ENCODE data around the gene MBD2. TPM values are rescaled to one million over a fixed set of nuclear protein-coding genes. Genes with fewer than 3 reads are reported as not detected.

Gene MBD2
- total RNA-seq, 1 donor from 2014 or later = 48.8 TPM

DNA sequence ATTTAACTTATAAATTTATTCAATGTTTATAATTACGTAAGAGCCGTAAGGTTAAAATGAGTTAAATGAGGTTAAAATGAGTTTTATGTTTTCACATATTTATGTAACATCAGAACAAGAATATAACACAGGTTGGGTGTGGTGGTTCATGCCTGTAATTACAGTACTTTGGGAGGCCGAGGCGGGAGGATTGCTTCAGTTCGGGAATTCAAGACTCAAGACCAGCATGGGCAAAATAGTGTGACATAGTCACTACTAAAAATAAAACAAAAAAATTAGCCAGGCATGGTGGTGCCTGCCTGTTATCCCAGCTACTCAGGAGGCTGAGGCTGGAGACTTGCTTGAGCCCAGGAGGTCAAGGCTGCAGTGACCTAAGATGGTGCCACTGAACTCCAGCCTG lies 9.3 kb upstream of the MBD2 start:
- Mint-ChIP-seq H3K4me1 (ENCODE audit: unreplicated experiment) (no peaks in the 10 kb centered on the region), H3K9me3 (no peaks in the 10 kb centered on the region), H3K4me3 (no peak overlapping the region), H3K27ac (no peak overlapping the region), H3K27me3 (no peaks in the 10 kb centered on the region), H3K36me3 (no peaks in the 10 kb centered on the region)
- TF ChIP-seq, protein P1, sequence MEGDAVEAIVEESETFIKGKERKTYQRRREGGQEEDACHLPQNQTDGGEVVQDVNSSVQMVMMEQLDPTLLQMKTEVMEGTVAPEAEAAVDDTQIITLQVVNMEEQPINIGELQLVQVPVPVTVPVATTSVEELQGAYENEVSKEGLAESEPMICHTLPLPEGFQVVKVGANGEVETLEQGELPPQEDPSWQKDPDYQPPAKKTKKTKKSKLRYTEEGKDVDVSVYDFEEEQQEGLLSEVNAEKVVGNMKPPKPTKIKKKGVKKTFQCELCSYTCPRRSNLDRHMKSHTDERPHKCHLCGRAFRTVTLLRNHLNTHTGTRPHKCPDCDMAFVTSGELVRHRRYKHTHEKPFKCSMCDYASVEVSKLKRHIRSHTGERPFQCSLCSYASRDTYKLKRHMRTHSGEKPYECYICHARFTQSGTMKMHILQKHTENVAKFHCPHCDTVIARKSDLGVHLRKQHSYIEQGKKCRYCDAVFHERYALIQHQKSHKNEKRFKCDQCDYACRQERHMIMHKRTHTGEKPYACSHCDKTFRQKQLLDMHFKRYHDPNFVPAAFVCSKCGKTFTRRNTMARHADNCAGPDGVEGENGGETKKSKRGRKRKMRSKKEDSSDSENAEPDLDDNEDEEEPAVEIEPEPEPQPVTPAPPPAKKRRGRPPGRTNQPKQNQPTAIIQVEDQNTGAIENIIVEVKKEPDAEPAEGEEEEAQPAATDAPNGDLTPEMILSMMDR (conservative IDR thresholded peaks at IDR 0.05) = no peak
- no peak for DNase-seq (ENCODE audit: extremely low spot score, unreplicated experiment)

DNA sequence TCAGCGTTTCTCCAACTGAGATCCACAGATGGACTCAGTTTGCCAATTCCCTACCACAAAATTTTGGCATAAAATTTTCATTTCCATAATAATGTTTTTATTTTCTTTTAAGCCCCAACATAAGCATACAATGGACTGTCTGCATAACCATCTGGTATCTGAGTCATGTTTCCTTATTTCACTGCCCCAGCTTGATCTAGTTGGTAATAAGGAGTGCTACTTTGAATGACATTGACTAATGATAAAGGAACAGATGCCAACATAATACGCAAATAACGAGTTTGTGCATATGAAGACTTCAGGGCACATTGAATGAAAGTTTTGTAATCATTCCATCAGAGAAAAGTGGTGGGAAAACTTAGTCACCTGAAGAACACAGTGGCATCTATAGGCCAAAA lies 8.8 kb upstream of the MBD2 start:
- no peaks in the 10 kb centered on the region for H3K4me1 Mint-ChIP-seq (ENCODE audit: unreplicated experiment)
- no peaks in the 10 kb centered on the region for H3K27me3 Mint-ChIP-seq
- DNase-seq (ENCODE audit: extremely low spot score, unreplicated experiment) = no peak
- no peak overlapping the region for H3K27ac Mint-ChIP-seq
- H3K9me3 Mint-ChIP-seq = no peaks in the 10 kb centered on the region
- no peaks in the 10 kb centered on the region for H3K36me3 Mint-ChIP-seq
- no peak overlapping the region for H3K4me3 Mint-ChIP-seq
- TF ChIP-seq, protein P1 (conservative IDR thresholded peaks at IDR 0.05) = no peak

DNA sequence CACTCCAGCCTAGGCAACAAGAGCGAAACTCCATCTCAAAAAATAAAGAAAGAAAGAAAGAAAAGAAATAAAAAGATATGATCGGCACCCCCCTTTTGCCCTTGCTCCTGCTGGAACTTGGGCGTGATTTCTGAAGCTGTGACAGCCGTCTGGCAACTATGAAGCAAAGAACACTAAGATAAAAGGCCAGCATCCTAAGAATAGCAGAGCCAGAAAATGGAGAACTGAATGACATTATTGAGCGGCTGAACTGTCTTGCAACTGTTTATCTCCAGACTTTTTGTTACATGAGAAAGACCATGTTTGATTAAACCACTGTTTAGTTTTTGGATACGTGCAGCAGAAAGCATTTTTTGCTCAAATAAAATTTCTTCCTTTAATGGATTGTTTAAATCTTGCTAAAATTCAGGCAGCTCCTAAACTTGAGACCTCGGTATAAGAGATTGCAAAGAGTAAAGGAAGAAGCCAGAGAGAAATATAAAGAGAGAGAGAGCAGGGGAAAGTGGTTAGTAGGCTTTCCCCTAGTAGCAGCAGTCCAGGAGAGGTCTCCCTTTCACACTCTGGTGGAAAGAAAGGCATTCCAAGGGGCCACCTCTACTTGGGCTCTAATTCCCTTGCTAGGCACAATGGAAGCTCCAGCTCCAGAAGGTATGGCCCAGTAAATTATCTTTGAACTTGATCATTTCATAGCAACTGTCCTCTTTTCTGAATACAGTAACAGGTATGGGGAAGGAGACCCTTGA lies 8.2 kb upstream of the MBD2 start:
- no peaks in the 10 kb centered on the region for H3K9me3 Mint-ChIP-seq
- no peak overlapping the region for H3K27ac Mint-ChIP-seq
- no peaks in the 10 kb centered on the region for H3K4me1 Mint-ChIP-seq (ENCODE audit: unreplicated experiment)
- no peaks in the 10 kb centered on the region for H3K36me3 Mint-ChIP-seq
- no peak for DNase-seq (ENCODE audit: extremely low spot score, unreplicated experiment)
- H3K27me3 Mint-ChIP-seq = no peaks in the 10 kb centered on the region
- H3K4me3 Mint-ChIP-seq = no peak overlapping the region
- TF ChIP-seq, protein P1 (conservative IDR thresholded peaks at IDR 0.05) = no peak

DNA sequence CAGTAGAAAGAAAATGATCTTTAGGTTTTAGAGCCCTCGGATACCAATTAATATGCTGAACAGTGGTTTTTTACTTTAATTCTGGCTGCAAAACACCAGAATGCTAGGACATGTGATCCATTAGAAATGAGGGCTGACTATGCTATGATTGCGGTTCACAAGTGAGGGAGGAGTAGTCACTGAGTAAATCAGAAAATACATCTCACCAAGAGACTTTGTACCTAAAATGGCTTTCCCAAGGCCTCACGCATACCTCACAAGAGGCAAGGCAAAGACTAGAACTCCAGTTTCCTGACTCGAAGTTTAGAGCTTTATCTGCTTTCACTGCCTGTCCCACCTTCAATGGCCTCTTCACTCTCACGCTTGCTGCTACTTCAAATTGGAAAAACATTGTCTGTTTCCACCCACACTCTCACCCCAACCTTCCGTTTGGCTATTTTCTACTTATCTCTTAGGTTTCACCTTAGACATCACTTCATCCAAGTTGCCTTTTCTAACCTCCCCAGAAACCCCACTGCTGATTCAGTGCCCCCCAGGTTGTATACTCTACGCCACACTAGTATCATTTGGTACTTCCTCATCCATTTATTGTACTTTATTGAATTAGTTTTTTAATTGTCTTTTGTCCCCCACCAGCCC lies 5.1 kb upstream of the MBD2 start:
- Mint-ChIP-seq H3K27me3 (no peaks in the 10 kb centered on the region), H3K27ac (no peak overlapping the region), H3K9me3 (no peaks in the 10 kb centered on the region), H3K36me3 (no peaks in the 10 kb centered on the region), H3K4me3 (no peak overlapping the region), H3K4me1 (ENCODE audit: unreplicated experiment) (no peaks in the 10 kb centered on the region)
- DNase-seq (ENCODE audit: extremely low spot score, unreplicated experiment) = no peak
- TF ChIP-seq, protein P1 (conservative IDR thresholded peaks at IDR 0.05) = no peak

DNA sequence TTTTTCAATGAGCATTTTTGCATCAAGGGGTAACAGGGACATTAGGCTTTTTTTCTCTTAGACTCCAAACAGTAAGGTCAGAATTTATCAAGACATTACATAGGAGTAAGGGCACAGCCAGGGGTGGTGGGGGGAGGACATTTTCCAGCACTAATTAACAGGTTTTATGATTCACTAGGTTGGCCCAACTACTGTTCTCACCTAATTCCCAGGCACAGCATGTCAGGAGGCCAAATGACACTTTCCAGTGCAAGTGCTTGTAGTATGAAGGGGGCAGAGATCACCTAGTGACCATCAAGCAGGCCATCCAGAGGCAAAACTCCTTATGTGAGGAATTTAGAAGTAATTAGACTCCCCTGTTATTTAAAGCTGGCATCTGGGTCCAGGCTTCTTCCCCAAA lies 3.9 kb upstream of the MBD2 start:
- no peaks in the 10 kb centered on the region for H3K9me3 Mint-ChIP-seq
- no peak overlapping the region for H3K27ac Mint-ChIP-seq
- H3K27me3 Mint-ChIP-seq = no peaks in the 10 kb centered on the region
- H3K4me1 Mint-ChIP-seq (ENCODE audit: unreplicated experiment) = no peaks in the 10 kb centered on the region
- no peaks in the 10 kb centered on the region for H3K36me3 Mint-ChIP-seq
- H3K4me3 Mint-ChIP-seq = no peak overlapping the region
- TF ChIP-seq, protein P1 (conservative IDR thresholded peaks at IDR 0.05) = no peak
- DNase-seq (ENCODE audit: extremely low spot score, unreplicated experiment) = no peak
